Bronchial epithelial cell (primary cell): ENCODE data around the gene DECR2. TPM values are rescaled to one million over a fixed set of nuclear protein-coding genes. Genes with fewer than 3 reads are reported as not detected.
A peak's percentile ranks its signal among the peaks of the same experiment; 100 is the strongest.

ENCODE experiments used
- DNase-seq: peaks from one replicate; pipeline ENCODE4 v3.0.0-alpha.2; 2010; ENCODE audit warnings: low read depth
- FAIRE-seq: peaks from 2 replicates; lab custom pipeline; 2011; peaks lifted over from hg19 to GRCh38; lab: Jason Lieb, UNC
- H3K27me3 ChIP-seq: 2 replicates; pipeline ENCODE4 v1.5.1; 2011; ENCODE audit warnings: low read length; ENCODE audit not compliant: control insufficient read depth, insufficient read depth
- H3K36me3 ChIP-seq: 2 replicates; pipeline ENCODE4 v1.5.1; 2011; ENCODE audit warnings: low read length; ENCODE audit not compliant: control insufficient read depth, insufficient read depth
- H3K4me3 ChIP-seq: 2 replicates; pipeline ENCODE4 v1.5.1; 2011; ENCODE audit warnings: mild to moderate bottlenecking, low read depth, low read length, control low read depth
- total RNA-seq: library from RNA; depleted of rRNA; stranded (reverse); fragments of >200 nt; gene quantifications from 2 replicates; pipeline ENCODE4 v1.2.1, GENCODE V29; 2014
- TF ChIP-seq, protein P1 (sequence below): IDR thresholded peaks from 2 replicates; pipeline ENCODE4 v1.5.1; 2011; ENCODE audit warnings: mild to moderate bottlenecking, moderate library complexity, low read length, control low read depth, inconsistent platforms; ENCODE audit not compliant: insufficient read depth, severe bottlenecking

The DECR2 gene, protein sequence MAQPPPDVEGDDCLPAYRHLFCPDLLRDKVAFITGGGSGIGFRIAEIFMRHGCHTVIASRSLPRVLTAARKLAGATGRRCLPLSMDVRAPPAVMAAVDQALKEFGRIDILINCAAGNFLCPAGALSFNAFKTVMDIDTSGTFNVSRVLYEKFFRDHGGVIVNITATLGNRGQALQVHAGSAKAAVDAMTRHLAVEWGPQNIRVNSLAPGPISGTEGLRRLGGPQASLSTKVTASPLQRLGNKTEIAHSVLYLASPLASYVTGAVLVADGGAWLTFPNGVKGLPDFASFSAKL
- 3.7 and 7.6 TPM in 2 replicates for total RNA-seq

DNA sequence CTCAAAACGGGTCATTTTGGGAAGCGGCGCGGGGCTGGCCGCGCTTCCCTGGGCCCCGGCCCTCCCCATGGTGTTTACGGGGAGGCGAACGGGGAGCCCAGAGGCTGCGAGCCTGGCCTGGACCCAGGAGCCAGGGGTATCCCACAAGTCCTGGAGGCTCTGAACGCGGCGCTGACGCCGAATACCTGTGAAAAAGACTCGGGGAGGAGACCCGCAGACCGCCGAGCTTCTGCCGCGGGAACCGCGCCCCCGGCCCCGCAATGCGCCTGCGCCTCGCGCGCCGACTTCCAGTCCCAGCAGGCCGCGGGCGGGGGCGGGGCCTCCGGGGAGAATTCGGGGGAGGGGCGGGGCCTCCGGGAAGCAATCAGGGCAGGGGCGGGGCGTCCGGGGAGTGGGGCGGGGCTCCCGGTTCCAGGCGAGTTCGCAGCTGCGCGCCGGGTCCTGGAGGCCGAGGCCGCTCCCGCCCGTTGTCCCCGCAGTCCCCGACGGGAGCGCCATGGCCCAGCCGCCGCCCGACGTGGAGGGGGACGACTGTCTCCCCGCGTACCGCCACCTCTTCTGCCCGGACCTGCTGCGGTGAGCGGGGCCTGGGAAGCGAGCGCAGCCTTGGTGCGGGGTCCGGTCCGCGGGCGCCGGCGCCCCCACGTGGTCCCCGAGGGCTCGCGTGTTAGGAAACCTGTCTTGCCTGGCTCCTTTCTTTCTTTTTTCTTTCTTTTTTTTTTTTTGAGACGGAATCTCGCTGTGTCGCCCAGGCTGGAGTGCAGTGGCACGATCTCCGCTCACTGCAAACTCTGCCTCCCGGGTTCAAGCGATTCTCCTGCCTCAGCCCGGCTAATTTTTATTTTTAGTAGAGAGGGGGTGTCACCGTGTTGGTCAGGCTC, at the start of gene DECR2:
TSS of gene DECR2 (plus strand) at position 418 of the 881 bp plus-strand sequence. CDS start at position 497, 79 bp downstream.
- H3K36me3 ChIP-seq: peaks cover 4% of the 10 kb centered on the region
- TF ChIP-seq, protein P1, sequence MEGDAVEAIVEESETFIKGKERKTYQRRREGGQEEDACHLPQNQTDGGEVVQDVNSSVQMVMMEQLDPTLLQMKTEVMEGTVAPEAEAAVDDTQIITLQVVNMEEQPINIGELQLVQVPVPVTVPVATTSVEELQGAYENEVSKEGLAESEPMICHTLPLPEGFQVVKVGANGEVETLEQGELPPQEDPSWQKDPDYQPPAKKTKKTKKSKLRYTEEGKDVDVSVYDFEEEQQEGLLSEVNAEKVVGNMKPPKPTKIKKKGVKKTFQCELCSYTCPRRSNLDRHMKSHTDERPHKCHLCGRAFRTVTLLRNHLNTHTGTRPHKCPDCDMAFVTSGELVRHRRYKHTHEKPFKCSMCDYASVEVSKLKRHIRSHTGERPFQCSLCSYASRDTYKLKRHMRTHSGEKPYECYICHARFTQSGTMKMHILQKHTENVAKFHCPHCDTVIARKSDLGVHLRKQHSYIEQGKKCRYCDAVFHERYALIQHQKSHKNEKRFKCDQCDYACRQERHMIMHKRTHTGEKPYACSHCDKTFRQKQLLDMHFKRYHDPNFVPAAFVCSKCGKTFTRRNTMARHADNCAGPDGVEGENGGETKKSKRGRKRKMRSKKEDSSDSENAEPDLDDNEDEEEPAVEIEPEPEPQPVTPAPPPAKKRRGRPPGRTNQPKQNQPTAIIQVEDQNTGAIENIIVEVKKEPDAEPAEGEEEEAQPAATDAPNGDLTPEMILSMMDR: peak; percentile 73
- H3K27me3 ChIP-seq: no peaks in the 10 kb centered on the region
- peak within 1 kb of the TSS; percentile 86 for H3K4me3 ChIP-seq
- DNase-seq (peak; percentile 67), FAIRE-seq (no peak)

DNA sequence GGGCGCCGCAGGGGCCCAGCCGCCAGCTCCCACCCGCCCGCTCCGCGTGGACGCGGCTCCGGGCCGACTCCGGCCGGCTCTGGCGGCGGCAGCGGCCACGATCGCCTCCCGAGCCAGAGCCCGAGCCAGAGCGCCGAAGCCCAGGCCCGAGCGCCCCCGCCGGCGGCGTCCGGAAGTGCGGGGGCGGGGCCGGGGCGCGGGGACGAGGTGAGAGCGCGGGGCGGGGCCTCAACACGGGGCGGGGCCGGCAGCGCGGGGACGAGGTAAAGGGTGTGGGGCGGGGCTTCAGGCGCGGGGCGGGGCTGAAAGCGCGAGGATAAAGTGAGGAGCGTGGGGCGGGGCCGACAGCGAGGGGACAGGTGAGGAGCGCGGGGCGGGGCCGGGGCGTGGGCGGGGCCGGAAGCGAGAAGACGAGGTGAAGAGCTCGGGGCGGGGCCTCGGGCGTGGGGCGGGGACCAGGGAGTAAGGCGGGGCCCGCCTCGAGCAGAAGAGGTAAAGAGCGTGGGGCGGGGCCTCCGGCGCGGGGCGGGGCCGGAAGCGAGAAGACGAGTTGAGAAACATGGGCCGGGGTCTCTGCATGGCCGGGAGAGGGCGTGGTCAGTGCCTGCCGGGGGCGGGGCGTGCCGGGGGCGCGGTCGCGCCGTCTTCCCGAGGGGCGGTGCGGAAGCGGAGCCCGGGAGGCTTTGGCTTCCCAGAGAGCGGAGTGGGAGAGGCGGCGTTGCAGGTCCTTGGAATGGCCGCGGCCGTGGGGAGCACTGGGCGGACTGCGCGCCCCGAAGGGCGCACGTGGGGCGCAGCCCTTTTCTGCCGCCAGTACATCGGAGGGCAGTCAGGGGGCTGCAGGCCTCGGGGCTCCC, 48.9 kb upstream of the DECR2 start, which contains the start of gene AXIN1:
TSS of gene AXIN1 (minus strand) at position 177 of the 857 bp plus-strand sequence. CDS start 5,698 bp downstream, outside the sequence.
- DNase-seq: peak; percentile 80
- Histone ChIP-seq H3K36me3 (peaks cover 3% of the 10 kb centered on the region), H3K4me3 (peak within 1 kb of the TSS; percentile 62), H3K27me3 (no peaks in the 10 kb centered on the region)
- no peak for FAIRE-seq
- TF ChIP-seq, protein P1: peak; percentile 46

DNA sequence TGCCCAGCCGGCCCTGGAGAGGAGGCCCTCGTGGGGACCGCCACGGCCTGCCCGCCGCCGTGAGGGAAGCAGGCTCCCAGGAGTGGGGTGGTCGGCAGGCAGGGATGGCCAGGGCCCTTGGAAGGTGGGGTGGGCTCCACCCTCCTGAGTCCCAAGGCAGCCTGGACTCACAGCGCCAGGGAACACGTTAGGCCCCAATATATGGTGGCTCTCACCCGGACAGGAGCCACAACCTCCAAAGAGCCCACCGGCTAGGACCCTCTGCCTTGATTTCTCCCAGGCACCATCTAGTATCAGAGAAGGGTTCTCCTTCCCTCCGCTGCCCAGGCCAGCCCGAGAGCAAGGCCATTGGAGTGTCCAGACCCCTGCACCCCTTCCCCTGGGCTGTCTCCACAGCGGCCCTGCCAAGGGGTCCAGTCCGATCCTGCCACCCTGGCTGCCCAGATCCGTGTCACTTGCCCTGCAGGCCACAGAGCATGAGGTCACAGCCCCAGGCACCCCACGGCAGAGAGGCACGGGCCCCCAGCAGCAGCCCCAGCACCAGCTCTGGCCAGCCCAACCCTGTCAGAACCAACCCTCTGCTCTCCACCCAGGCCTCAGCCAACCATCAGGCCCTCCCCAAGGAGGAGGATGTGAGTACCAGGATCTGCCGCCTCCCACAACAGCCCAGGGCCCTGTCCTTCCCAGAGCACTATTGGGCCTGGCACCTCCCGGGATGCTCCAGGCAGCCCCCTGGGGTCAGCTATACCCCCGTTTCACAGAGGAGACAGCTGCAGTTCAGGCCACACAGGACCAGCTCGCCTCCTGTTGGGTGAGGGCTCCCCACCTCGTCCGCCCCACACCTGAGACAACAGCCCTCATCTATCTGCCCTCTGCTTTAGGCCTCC, 48.0 kb upstream of the DECR2 start:
- DNase-seq (peak; percentile 13), FAIRE-seq (no peak)
- Histone ChIP-seq H3K4me3 (peak overlapping the region; percentile 45), H3K36me3 (peaks cover 3% of the 10 kb centered on the region), H3K27me3 (no peaks in the 10 kb centered on the region)
- TF ChIP-seq, protein P1: no peak

DNA sequence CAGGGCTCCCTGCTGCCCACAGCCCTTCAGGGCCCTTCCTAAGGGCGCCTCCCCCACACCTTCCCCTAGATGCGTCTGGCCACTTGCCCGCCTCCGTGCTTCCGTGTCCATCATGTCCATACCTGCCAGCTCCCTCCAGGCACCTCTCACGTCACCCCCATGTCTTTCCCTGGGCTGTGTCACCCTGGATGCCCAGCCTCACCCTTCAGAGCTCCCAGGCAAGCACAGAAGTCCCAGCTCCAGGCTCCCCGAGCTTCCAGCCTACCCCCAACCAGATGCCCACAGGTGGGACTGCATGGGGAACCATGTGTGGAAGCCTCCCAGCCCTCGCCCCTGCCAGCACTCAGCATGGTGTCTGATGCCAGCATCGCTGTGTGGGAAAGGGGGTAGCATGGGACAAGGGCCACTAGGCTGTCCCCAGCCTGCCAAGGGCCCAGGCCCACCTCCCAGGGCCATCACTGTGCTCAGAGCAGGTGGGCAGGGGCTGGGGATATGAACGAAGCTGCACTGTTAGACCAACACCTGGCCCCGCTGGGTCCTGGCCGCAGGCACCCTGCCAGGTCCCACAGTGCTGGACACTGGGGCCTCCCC, 47.3 kb upstream of the DECR2 start:
- FAIRE-seq (peak; percentile 88), DNase-seq (peak; percentile 94)
- no peaks in the 10 kb centered on the region for H3K27me3 ChIP-seq
- no peak overlapping the region for H3K4me3 ChIP-seq
- TF ChIP-seq, protein P1: no peak
- H3K36me3 ChIP-seq: peaks cover 3% of the 10 kb centered on the region
